SU-DHL-6 (cell line): ENCODE measurements around the gene SCAPER.

Experiments
- CTCF ChIP-seq: fragments of 200-600 bp; sonication (generic); IDR thresholded peaks from one replicate; pipeline ENCODE4 v1.5.1; 2017; ENCODE audit warnings: antibody characterized with exemption, mild to moderate bottlenecking, low read length, moderate library complexity; ENCODE audit not compliant: insufficient read depth, poor library complexity, severe bottlenecking
- EZH2phosphoT487 ChIP-seq: fragments of 200-600 bp; sonication (generic), shearing (Covaris generic); conservative IDR thresholded peaks from 2 replicates; pipeline ENCODE4 v1.6.1; 2018; ENCODE audit warnings: mild to moderate bottlenecking, antibody characterized with exemption, low read length, moderate library complexity, mixed read lengths

- no peak for TF ChIP-seq CTCF
- TF ChIP-seq EZH2phosphoT487 = no peak
Measured at GRCh38 chr15:76803049-76803571, 102.0 kb downstream of the SCAPER start.
